Hematopoietic multipotent progenitor cell (in vitro differentiated cells): ENCODE data around the gene UGCG. TPM values are rescaled to one million over a fixed set of nuclear protein-coding genes. Genes with fewer than 3 reads are reported as not detected.
"Not testable (repeated sequence)": the region's sequence is repeated elsewhere in the genome, so short reads cannot be mapped to it uniquely, and the experiment has no call there.

Experiments used
- DNase-seq, 3 donors: peaks; one replicate each; pipeline ENCODE4 v3.0.0-alpha.2; 2011 to 2015; ENCODE audit warnings: low read depth in 2 of 3, low spot score in 2 of 3
- total RNA-seq: library from RNA; depleted of rRNA; stranded (reverse); fragments of >200 nt; gene quantifications from one replicate; pipeline ENCODE4 v1.2.3, GENCODE V29; 2012

The UGCG gene
- total RNA-seq, 1 donor, result 3.0 TPM

GRCh38 chr9:111890334-111890733, 6.3 kb upstream of the UGCG start:
- no peak for DNase-seq

- DNase-seq, result not testable (repeated sequence)
Observed at GRCh38 chr9:111890867-111891266, 5.7 kb upstream of the UGCG start.

- no peak for DNase-seq
Observed at GRCh38 chr9:111891910-111892499, 4.6 kb upstream of the UGCG start.

GRCh38 chr9:111896942-111897600, 457 bp downstream of the UGCG start:
- peak in 2 of 3 donors; percentile 17 to 28 for DNase-seq

- peak in 2 of 3 donors; percentile 12 to 32 for DNase-seq
Observed at GRCh38 chr9:111897601-111898137, 1.1 kb downstream of the UGCG start.

GRCh38 chr9:111898331-111899096, 1.9 kb downstream of the UGCG start:
- no peak for DNase-seq

- DNase-seq, result no peak
Observed at GRCh38 chr9:111900151-111900857, 3.7 kb downstream of the UGCG start.

- no peak for DNase-seq
Observed at GRCh38 chr9:111900858-111901612, 4.4 kb downstream of the UGCG start.

GRCh38 chr9:111902391-111903139, 6.0 kb downstream of the UGCG start:
- no peak for DNase-seq

- DNase-seq, result not testable (repeated sequence)
Observed at GRCh38 chr9:111903535-111903934, 6.9 kb downstream of the UGCG start.

- no peak for DNase-seq
Observed at GRCh38 chr9:111904026-111904425, 7.4 kb downstream of the UGCG start.

- DNase-seq, result no peak
Observed at GRCh38 chr9:111904891-111905291, 8.3 kb downstream of the UGCG start.

- no peak for DNase-seq
Observed at GRCh38 chr9:111907147-111907546, 10.5 kb downstream of the UGCG start.

- peak in 1 of 3 donors; percentile 17 for DNase-seq
Observed at GRCh38 chr9:111909444-111909843, 12.8 kb downstream of the UGCG start.

GRCh38 chr9:111910428-111910827, 13.8 kb downstream of the UGCG start:
- no peak for DNase-seq

GRCh38 chr9:111913159-111913558, 16.5 kb downstream of the UGCG start:
- no peak for DNase-seq

- no peak for DNase-seq
Observed at GRCh38 chr9:111914749-111915424, 18.3 kb downstream of the UGCG start.

- no peak for DNase-seq
Observed at GRCh38 chr9:111915425-111915758, 18.8 kb downstream of the UGCG start.

GRCh38 chr9:111916234-111916645, 19.6 kb downstream of the UGCG start:
- DNase-seq, result no peak
